ENCODE data around the gene RHO. TPM values are rescaled to one million over a fixed set of nuclear protein-coding genes. Genes with fewer than 3 reads are reported as not detected.

The RHO gene
- total RNA-seq, 1 experiment from 2014 or later, result not detected

DNA sequence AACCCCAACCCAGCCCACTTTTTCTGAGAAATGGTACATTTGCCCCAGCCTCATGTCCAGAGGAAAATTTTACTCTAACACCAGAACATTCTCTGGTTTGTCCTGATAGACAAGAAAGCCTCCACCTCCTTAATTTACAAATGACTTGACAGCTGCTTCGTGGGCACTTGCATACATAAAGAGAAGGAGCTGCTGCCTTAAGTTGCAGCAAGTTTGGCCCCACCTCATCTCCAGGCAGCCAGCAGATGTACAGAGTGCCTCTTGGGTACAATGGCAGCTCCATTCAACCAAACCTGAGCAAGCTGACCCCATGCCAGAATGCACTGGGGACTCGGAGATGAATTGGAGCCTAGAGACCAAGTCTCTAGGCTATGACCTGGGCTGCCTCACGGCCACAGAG, 8.4 kb downstream of the RHO start:
- H3K4me1 ChIP-seq (ENCODE audit: insufficient read depth, low read length), result peaks cover 2% of the 10 kb centered on the region; the same call in 1 of the 2 replicates
- WGBS (ENCODE audit: extremely low coverage, insufficient read length, low lambda C conversion rate), result no CpG with 5 or more reads among the region's 3 CpGs
- no peak overlapping the region for H3K4me2 ChIP-seq (ENCODE audit: insufficient read depth, insufficient read length, low read length)
- Mint-ChIP-seq H3K4me1 (peaks cover 30 to 38% of the 10 kb centered on the region in 2 experiments), H3K27me3 (ENCODE audit: low read depth) (peaks cover 6% of the 10 kb centered on the region), H3K27ac (no peak overlapping the region), H3K36me3 (ENCODE audit: insufficient read depth in 1 of 3, low read depth in 3 of 3) (no peaks in the 10 kb centered on the region; a peak in 1 of 7 replicates), H3K4me3 (no peak overlapping the region; a peak in 1 of 5 replicates), H3K9me3 (0 out of 5 replicates have a peak, but pooled peaks cover 0 to 3% of the 10 kb centered on the region in 2 experiments)
- H3T11ph ChIP-seq (ENCODE audit: low read length), result no peak overlapping the region
- no peaks in the 10 kb centered on the region for H4K20me1 ChIP-seq (ENCODE audit: control insufficient read depth, insufficient read depth, insufficient read length)
- H2AFZ ChIP-seq (ENCODE audit: low read length), result no peak overlapping the region
- no peak overlapping the region for H3K9ac ChIP-seq (ENCODE audit: extremely low read depth, insufficient read length, low read length)
- H2AK5ac ChIP-seq (ENCODE audit: insufficient read length, low read length), result no peak overlapping the region
- no peak overlapping the region for H3K27ac ChIP-seq (ENCODE audit: insufficient read length, low read depth, low read length)
- no peak overlapping the region for H2BK120ac ChIP-seq (ENCODE audit: low read depth, low read length, poor library complexity, severe bottlenecking)
- H2BK20ac ChIP-seq (ENCODE audit: low read depth, low read length, poor library complexity, severe bottlenecking), result no peak overlapping the region
- H3K79me1 ChIP-seq (ENCODE audit: insufficient read depth, low read depth, low read length, poor library complexity, severe bottlenecking), result no peaks in the 10 kb centered on the region
- no peak overlapping the region for H3K18ac ChIP-seq (ENCODE audit: insufficient read length, low read depth, low read length)
- no peak overlapping the region for H2BK15ac ChIP-seq (ENCODE audit: low read depth, low read length)
- H4K5ac ChIP-seq (ENCODE audit: insufficient read length, low read depth, low read length), result no peak overlapping the region
- no peaks in the 10 kb centered on the region for H3K9me3 ChIP-seq (ENCODE audit: control insufficient read depth, low read depth, low read length)
- no peaks in the 10 kb centered on the region for H3K23me2 ChIP-seq (ENCODE audit: insufficient read length, low read depth, low read length, poor library complexity, severe bottlenecking)
- H3K23ac ChIP-seq (ENCODE audit: insufficient read length, low read depth, low read length), result no peak overlapping the region
- DNase-seq, result no peak
- H4K91ac ChIP-seq (ENCODE audit: insufficient read length, low read depth, low read length), result no peak overlapping the region
- H4K8ac ChIP-seq (replicated peaks; ENCODE audit: insufficient read length, low read depth, low read length), result no peak overlapping the region
- TF ChIP-seq, protein P1, sequence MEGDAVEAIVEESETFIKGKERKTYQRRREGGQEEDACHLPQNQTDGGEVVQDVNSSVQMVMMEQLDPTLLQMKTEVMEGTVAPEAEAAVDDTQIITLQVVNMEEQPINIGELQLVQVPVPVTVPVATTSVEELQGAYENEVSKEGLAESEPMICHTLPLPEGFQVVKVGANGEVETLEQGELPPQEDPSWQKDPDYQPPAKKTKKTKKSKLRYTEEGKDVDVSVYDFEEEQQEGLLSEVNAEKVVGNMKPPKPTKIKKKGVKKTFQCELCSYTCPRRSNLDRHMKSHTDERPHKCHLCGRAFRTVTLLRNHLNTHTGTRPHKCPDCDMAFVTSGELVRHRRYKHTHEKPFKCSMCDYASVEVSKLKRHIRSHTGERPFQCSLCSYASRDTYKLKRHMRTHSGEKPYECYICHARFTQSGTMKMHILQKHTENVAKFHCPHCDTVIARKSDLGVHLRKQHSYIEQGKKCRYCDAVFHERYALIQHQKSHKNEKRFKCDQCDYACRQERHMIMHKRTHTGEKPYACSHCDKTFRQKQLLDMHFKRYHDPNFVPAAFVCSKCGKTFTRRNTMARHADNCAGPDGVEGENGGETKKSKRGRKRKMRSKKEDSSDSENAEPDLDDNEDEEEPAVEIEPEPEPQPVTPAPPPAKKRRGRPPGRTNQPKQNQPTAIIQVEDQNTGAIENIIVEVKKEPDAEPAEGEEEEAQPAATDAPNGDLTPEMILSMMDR (conservative IDR thresholded peaks at IDR 0.05), result no peak
- H3K27me3 ChIP-seq (ENCODE audit: insufficient read depth, low read length), result no peaks in the 10 kb centered on the region
- H3K14ac ChIP-seq (ENCODE audit: insufficient read depth, low read length), result no peak overlapping the region
- no peak overlapping the region for H3K56ac ChIP-seq (ENCODE audit: insufficient read length, low read depth, low read length)
- H3K4ac ChIP-seq (ENCODE audit: low read depth, low read length), result no peak overlapping the region
- no peak overlapping the region for H2BK5ac ChIP-seq (ENCODE audit: insufficient read length, low read length)
- no peaks in the 10 kb centered on the region for H3K79me2 ChIP-seq (ENCODE audit: insufficient read depth, low read length)
- no peak overlapping the region for H2BK12ac ChIP-seq (ENCODE audit: insufficient read length, low read depth, low read length)
